Amniotic epithelial cell (primary cell): ENCODE data around the gene COL27A1.

Experiments
- DNase-seq: peaks from one replicate; pipeline ENCODE4 v3.0.0-alpha.2; 2010; ENCODE audit warnings: low read depth

COL27A1 gene

DNA sequence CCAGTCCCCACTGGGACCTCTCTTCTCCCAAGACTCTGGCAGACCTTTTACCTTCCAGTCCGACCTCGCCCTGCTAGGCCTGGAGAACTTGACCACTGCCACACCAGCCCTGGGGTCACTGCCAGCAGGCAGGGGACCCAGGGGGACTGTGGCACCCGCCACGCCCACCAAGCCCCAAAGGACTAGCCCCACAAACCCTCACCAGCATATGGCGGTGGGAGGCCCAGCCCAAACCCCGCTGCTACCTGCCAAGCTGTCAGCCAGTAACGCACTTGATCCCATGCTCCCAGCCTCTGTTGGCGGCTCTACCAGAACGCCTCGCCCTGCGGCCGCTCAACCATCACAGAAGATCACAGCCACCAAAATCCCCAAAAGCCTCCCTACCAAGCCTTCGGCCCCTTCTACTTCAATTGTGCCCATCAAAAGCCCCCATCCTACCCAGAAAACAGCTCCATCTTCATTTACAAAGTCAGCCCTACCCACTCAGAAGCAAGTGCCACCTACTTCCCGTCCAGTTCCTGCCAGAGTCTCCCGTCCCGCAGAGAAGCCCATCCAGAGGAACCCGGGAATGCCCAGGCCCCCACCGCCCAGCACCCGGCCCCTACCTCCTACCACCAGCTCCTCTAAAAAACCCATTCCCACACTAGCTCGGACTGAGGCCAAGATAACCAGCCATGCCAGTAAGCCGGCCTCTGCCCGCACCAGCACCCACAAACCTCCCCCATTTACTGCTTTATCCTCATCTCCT, 13.1 kb downstream of the COL27A1 start:
- DNase-seq: no peak

DNA sequence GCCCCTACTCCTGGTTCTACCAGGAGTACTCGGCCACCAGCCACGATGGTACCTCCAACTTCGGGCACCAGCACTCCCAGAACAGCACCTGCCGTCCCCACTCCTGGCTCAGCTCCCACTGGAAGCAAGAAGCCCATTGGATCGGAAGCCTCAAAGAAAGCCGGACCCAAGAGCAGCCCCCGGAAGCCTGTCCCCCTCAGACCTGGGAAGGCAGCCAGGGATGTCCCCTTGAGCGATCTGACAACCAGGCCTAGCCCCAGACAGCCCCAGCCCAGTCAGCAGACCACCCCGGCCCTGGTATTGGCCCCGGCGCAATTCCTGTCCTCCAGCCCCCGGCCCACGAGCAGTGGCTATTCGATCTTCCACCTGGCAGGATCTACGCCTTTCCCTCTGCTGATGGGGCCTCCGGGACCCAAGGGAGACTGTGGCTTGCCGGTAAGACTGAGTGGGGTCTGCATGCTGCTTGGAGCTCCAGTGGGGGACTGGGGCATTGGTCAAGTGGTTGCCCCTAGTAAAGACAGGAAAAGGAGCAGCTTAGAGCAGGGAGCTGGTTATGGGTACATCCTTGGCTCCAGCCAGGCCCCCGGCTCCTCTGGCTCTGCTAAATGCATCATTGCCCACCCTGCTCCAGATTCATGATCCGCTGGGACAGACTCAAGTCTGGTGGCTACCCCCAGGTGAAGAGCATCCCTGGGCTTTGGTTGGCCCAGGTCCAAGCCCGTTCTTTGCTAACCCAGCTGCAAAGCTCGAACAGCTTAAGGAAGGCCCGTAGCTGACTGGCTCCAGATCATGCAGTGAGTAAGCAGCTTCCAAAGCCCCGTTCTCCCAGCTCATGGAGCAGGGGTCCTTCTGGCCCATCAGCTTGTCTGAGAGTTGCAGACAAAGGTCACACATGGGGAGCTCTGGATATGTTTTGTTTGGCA, 14.0 kb downstream of the COL27A1 start:
- DNase-seq: no peak

DNA sequence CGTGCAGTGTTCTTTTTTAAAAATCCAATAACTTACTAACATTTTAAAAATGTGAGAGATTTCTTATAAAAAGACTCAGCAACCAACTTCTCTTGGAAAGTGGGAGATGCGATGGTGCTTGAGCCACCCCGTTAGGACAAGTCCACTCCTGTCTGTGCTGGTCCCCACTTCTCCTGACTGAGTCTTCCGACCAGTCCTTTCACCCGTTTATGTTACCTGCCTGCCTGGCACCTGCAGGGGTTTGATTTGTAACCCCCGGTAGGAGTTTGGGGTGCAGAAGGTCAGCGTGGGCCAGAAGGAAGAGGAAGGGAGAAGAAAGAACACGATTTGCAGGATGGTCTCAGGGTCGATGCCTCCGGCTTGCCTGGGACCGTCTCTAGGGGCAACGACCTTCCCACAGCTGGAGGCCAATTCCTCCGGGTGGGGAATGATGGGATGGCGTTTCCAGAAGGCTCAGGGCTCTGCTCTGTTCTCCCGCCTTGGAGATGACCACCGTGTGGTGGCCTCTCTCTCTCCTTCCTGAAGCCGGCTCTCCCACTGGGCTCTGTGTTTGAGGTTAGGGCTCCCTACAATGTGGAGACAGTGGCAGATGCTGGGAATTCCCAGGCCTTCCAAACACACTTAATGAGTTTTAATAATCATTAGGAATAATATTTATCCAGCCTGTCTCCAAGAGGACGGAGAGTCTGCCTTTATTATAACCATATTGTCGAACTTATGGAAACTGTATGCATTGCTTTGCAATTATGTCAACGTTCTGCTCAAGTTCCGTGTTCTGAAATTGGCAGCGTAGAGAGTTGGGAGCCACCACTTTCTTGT, 14.8 kb downstream of the COL27A1 start:
- DNase-seq: no peak

DNA sequence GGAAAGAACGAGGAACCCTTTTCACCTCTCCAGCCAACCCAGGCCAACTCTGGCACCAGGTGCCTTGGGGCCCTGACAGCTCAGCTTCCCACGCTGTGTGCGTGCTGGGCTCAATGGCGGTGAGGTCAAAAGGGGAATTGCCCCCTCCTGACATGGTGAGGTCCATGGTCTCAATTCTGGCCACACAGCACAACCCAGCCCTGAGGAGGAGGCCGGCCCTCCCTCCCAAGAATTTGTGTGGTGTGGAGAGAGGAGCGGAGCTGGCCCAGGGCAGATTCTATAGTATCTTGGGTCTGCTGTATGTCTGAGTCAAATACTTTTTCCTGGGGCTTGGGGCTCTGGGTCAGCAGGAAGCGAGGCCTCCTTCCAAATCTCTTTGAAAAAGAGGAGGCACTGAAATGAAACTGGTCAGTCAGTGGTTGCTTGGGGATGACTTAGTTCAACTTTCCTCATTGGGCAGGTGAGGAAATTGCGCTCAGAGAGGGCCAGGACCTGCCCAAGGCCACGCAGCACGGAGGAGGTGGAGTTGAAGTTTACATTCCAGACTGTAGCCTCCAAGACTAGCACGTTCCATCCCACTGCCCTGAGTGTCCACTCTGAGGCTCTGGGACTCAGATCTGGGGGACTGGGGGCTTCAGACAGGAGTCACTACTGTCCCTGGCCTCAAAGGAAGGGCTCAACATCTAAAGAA, 15.6 kb downstream of the COL27A1 start:
- no peak for DNase-seq

DNA sequence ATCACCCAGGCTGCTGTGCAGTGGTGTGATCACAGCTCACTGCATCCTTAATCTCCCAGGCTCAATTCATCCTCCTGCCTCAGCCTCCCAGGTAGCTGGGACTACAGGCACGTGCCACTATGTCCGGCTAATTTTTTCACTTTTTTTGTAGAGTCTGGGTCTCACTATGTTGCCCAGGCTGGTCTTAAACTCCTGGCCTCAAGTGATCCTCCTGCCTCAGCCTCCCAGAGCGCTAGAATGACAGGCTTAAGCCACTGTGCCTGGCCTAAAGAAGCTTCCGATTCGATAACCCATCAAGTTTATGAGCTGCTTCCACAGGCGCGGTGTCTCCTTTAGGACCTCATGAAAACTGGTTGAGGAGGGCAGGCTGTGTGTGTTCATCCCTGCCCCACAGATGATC, 16.2 kb downstream of the COL27A1 start:
- no peak for DNase-seq

DNA sequence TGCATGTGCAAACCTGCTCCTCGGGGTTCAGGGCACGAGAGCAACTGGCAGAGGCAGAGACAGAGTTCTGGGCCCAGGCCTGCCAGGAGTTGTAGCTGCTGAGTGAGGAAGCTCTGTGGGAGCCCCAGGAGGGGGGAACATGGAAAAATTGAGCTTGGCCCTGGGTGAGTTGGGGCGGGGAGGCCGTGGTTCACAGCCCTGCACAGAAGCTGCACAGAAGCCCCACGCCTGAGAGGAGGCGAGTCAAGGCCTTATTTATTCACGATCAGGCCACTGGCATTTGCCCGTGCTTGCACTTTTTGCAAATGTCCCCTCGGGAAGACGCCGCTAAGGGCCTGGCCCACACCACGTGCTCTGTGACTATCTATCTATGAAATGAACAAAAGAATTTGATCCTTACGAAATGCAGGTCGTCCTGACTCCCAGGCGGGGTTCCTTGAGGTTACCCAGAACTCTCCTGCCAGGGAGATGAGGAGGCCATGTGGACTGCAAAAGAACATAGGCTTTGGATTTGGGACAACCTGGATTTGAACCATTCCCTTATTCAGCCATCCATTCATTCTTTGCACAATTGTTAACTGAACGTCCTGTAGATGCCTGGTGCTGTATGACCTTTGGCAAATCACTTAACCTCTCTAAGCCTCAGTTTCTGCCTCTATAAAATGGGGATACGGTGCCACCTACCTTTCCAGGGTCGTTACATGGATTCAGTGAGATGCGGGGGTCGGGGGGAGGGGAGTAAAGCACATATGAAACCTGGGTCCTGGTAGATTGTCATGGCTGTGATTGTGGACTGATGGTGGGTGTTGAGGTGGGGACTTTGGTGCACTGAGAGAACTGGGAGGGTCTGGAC, 17.9 kb downstream of the COL27A1 start:
- no peak for DNase-seq

DNA sequence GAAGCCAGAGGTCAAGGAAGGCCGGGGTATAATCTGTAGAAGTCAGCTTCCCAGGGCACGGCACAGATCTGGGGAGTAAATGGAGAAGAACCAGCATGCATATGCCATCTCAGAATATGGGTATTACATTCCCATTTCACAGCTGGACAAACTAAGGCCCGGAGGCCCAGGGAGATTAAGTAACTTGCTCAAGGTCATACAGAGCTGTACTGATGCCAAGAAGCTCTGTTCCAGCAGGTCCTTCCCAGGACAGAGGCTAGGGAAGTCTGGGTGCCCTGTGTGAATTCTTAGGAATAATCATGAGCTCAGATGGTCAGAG, 19.2 kb downstream of the COL27A1 start:
- DNase-seq: no peak

DNA sequence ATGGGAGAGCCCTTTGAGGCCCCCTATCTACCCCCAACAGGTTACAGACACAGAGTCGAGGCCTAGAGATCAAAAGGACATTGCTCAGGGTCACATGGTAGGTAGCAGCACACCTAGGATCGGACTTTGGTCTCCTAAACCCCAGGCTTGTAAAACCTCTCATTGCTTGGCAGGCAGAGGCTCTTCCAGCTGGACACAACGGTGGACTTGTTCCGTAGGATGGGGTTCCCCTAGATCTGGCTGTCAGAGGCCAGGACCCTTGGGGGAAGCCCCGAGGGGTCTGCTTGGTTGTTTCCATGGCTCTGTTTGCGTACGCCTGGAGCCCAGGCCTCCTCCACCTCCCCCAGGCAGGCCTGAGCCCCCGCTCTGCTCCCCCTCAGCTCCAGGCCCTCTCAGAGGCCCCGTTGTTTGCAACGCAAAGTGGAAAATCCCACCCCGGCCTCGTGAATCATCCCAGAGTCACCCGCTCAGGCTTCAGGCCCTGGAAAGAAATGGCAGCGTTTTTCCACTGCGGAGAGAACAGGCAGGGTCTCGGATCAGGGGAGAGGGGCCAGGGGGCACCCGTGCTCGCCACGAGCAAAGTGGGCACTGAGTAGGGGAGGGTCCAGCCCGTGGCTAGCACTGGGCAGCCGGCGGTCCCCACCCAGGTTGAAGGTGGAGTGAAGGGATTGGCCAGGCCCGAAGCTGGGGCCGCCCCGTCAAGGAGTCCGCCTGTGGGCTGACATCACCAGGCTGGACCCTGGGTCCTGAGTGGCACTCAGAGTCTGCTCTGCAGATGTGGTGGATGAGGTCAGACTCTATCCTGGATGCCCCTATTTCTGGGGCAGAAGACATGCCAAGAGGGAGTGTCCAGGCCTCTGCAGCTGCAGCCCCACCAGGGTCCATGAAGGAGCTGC, 19.8 kb downstream of the COL27A1 start:
- peak; percentile 80 for DNase-seq

DNA sequence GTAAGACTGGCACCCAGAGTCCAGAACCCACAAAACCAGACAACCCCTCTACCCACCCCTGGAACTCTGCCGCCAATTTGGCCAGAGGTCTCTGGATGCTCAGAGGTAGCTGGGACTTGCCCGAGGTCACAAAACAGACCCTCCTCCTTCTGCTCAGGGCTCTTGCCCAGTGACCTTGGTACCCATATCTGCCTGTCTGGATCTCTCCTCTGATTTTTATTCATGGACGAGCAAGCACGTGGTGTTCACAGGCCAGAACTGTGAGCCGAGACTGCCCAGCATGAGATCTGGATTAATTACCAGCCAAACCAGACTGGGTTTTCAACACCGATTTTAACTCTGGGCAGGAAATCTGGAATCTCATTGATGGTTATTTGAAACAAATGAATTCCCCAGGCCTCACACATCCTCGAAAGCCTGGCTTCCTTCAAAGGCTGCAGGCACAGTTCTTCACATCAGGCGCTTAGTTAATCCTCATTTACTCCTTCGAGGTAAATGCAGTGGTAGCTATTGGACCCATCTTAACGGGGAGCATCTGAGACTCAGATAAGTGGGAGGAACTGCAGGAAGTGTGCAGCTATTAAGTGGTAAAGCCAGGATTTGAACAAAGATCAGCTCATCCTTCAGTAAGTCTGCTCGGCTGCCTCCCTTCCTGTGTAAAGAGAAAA, 21.4 kb downstream of the COL27A1 start:
- DNase-seq: no peak

DNA sequence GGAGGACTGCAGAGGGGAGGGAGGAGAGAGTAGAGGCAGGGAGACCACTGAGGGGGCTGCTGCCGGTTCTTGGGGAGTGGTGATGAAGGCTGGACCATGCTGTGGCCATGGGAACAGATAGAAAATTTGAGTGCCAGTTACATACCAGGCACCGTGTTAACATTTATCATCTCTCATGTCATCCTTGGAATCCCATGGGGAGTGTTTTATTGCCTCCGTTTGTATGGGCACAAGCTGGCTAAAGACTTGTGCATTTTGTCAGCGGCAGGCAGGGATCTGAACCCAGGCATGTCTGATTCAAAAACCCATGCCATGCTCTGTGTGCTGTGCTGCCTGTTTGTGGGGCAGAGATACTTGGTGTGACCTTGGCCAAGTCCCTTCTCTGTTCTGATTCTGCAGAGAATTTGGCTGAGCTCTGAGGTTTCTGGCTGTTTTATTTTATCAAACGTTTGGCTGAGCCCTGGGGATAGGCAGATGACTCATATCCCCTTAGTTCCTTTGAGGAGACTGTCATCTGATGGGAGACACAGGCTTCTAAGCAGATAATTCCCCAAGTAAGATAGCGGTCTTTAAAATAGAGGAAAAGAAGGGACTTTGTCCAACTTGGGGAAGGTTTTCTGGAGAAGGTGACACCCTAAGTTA, 22.2 kb downstream of the COL27A1 start:
- peak; percentile 33 for DNase-seq

DNA sequence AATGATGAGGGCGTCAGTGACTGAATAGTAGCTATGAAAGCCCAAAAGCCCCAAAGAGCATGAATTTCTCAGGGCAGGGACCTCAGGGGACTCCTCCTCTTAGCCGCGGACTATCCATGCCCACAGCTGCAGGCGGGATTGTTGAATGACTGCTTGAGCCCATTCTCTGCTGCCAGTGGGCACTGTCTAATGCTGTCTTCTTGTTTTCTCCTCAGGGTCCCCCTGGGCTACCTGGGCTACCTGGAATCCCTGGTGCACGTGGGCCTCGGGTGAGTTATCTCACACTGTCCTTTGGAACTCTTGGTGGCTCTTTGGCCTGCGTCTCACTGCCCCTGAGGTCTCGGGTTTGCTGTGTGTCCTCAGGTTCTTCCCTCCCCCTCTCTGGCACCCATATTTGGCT, 22.7 kb downstream of the COL27A1 start:
- no peak for DNase-seq

DNA sequence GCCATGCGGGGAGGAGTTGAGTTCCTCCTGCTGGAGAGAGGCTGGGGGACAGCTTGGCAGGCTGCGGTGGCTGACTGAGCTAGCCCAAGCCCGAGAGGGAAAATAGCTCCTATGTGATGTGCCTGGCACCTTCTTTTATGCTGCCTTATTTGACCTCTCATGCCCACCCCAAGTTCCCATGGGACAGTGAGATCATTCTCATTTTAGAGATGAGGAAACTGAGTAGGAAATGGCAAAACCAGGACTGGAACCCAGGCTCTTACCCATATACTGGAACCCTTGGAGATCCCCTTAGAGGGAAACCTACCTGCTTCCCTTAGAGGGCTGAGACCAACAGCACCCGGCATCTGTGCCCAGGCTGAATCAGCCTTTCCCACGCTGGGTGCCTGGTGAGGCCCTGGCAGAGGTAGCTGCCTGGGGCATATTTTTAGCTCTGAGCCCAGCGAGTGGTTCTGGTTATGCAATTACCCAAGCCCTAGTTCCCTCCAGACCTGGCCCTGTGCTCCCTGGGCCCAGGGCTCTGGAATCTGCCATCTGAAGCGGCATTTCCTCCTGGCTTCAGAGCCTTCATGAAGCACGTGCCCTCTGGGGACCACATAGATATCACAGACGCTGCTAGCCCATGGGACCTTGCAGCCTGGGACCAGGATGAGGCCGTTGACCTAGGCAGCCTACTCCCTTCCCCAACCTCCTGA, 23.6 kb downstream of the COL27A1 start:
- no peak for DNase-seq

DNA sequence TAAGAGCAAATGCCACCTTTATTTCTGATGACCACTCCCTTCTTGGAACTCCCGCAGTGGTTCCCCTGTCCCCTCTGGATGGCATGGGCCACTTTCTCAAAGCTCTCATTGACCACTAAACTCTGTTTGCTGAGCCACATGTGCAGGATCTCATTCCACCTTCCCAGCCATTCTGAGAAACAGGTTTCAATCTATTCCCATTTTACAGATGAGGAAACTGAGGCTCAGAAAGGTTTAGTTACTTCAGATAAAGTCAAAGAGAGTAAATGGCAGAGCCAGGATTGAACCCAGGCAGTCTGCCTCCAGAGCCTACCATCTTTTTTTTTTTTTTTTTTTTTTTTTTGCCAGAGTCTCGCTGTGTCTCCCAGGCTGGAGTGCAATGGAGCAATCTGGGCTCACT, 24.2 kb downstream of the COL27A1 start:
- DNase-seq: no peak

DNA sequence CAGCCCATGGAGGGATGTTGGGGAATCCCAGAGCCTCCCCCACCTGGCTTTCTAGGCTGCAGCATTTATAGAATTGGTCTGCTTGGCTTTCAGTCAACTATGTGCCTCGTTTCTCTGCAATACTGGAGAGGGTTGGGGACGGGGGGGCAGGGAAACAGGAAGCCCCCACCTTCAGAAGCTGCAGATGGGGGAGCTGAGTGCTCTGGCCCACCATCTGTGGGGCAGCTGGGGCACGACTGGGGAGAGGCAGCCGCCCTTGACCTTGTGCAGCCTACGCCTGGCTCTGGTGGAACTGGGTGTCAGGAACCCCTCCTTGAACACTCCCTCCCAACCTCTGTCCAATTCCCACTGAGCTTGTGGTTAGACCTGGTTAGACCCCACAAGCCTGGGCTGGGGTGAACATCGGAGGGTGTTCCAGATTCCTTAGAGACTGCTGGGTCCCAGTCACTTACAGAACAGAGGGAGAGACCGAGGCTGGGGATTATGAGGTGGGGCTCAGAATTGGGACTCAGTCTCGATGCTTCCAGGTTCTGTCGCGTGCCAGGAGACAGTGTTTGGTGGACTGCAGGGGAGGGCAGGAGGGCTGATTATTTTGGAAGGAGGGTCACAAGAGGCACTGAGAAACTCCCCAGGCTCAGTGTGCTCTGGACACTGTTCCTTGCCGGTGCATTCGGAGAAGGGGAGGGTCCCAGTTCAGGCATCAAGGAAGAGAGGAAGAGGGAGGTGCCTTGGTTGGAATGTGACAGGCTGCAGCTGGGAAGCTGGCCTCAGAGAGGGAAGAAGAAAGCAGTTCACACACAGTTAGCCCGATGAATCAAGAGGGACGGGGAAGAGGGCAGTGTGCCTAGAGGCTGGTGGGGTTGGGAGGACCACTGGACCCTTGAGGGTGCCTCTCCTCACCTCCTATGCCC, 25.6 kb downstream of the COL27A1 start:
- DNase-seq: peak; percentile 32

DNA sequence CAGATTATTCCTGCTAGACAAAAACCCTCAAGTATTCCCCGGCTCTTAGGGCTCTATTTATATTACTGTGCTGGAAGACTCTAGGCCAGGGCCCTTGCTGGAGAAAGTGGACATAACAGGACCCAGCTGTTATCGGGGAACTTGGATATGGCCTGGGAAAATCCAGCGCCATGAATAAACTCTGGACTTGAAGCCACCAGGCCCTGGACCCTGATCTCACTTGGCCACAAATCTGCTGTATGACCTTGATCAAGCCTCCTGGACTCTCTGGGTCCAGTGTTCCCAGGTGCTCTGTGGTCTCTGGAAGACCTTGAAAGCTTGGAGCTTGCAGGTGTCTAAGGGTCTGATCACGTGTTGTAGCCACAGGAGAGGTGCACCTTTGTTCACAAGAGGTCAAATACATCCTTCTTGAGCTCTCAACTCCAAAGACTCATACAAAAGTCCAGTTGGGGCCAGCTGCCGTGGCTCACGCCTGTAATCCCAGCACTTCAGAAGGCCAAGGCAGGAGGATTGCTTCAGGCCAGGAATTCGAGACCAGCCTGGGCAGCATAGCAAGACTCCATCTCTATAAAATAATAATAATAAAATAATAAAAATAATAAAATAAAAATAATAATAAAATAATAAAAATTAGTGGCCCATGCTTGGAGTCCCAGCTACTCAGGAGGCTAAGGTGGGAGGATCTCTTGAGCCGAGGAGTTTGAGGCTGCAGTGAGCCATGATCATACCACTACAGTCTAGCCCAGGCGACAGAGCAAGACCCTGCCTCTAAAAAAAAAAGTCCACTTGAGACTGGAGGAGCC, 26.5 kb downstream of the COL27A1 start:
- DNase-seq: no peak

DNA sequence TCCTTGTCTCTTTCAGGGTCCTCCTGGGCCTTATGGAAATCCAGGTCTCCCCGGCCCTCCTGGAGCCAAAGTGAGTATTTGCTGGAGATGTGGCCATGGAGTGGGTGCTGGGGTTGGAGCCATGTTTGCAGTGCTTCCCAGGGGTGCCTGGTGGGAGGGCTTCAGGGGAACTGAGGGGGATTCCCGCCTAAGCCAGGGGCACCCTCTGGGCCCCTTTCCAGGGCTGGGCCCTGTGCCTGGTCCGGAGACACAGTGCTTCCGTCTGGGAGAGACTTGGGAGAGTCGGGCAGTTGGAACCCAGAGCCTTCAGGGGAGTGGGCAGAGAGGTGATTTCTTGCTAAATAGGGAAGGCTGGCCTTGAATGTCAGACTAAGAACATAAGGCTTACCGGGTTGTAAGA, 27.7 kb downstream of the COL27A1 start:
- DNase-seq: no peak
